ENCODE measurements around the gene PTGER3. TPM values are rescaled to one million over a fixed set of nuclear protein-coding genes. Genes with fewer than 3 reads are reported as not detected.

PTGER3 gene
- polyA plus RNA-seq, 3 donors, result 0.29 TPM; not detected in 2

- TF ChIP-seq CTCF (IDR thresholded peaks at IDR 0.05), result no peak
- Histone ChIP-seq H3K79me2 (ENCODE audit: insufficient read depth, low read length) (no peaks in the 10 kb centered on the region), H3K27me3 (ENCODE audit: control insufficient read depth in 2 of 2, insufficient read depth in 2 of 2, low read length in 2 of 2) (peaks cover 5 to 22% of the 10 kb centered on the region in 2 donors), H2AFZ (ENCODE audit: insufficient read depth, low read depth, low read length, poor library complexity, severe bottlenecking) (no peak overlapping the region), H3K4me2 (replicated peaks; ENCODE audit: extremely low read depth, low read length, poor library complexity, severe bottlenecking) (no peak overlapping the region), H3K36me3 (replicated peaks in 1 of 2; ENCODE audit: control insufficient read depth in 1 of 2, insufficient read depth in 2 of 2, low read length in 2 of 2) (peaks cover 10 to 31% of the 10 kb centered on the region in 2 donors), H3K27ac (ENCODE audit: low read depth in 1 of 2, low read length in 2 of 2) (no peak overlapping the region), H3K4me3 (replicated peaks in 1 of 3; ENCODE audit: low read depth in 2 of 3, low read length in 3 of 3) (no peak overlapping the region), H3K9me3 (replicated peaks in 1 of 2; ENCODE audit: control insufficient read depth in 1 of 2, insufficient read depth in 1 of 2, low read length in 2 of 2) (no peaks in the 10 kb centered on the region), H3K4me1 (ENCODE audit: control insufficient read depth in 1 of 2, insufficient read depth in 2 of 2, low read length in 2 of 2) (no peaks in the 10 kb centered on the region), H4K20me1 (ENCODE audit: insufficient read depth, low read length) (no peaks in the 10 kb centered on the region), H3K9ac (ENCODE audit: insufficient read depth, low read length, poor library complexity, severe bottlenecking) (no peak overlapping the region)
- peaks cover 6 to 23% (median 7%) of the 10 kb centered on the region in 3 donors for H3K27me3 Mint-ChIP-seq (ENCODE audit: low read depth in 3 of 3)
- DNase-seq, result no peak
- no peak overlapping the region for H3K27ac Mint-ChIP-seq
- WGBS (ENCODE audit: insufficient coverage), result 87% methylated on average over 13 of the region's 15 CpGs
- peaks cover 13 to 16% of the 10 kb centered on the region in 2 donors for H3K36me3 Mint-ChIP-seq
- intact Hi-C loops (cut with micrococcal nuclease), result no loop called here
- no peak overlapping the region for H3K4me3 Mint-ChIP-seq
- H3K9me3 Mint-ChIP-seq, result no peaks in the 10 kb centered on the region
- no peaks in the 10 kb centered on the region for H3K4me1 Mint-ChIP-seq
Observed at GRCh38 chr1:71054281-71054731, 6.7 kb upstream of the PTGER3 start.

GRCh38 chr1:71053758-71054157 is 6.1 kb upstream of the PTGER3 start:
- Histone ChIP-seq H3K9ac (ENCODE audit: insufficient read depth, low read length, poor library complexity, severe bottlenecking) (no peak overlapping the region), H3K4me3 (replicated peaks in 1 of 3; ENCODE audit: low read depth in 2 of 3, low read length in 3 of 3) (no peak overlapping the region), H3K27ac (ENCODE audit: low read depth in 1 of 2, low read length in 2 of 2) (no peak overlapping the region), H3K4me1 (ENCODE audit: control insufficient read depth in 1 of 2, insufficient read depth in 2 of 2, low read length in 2 of 2) (no peaks in the 10 kb centered on the region), H4K20me1 (ENCODE audit: insufficient read depth, low read length) (no peaks in the 10 kb centered on the region), H3K79me2 (ENCODE audit: insufficient read depth, low read length) (no peaks in the 10 kb centered on the region), H3K9me3 (replicated peaks in 1 of 2; ENCODE audit: control insufficient read depth in 1 of 2, insufficient read depth in 1 of 2, low read length in 2 of 2) (no peaks in the 10 kb centered on the region), H3K4me2 (replicated peaks; ENCODE audit: extremely low read depth, low read length, poor library complexity, severe bottlenecking) (no peak overlapping the region), H3K36me3 (replicated peaks in 1 of 2; ENCODE audit: control insufficient read depth in 1 of 2, insufficient read depth in 2 of 2, low read length in 2 of 2) (peaks cover 4 to 26% of the 10 kb centered on the region in 2 donors), H3K27me3 (ENCODE audit: control insufficient read depth in 2 of 2, insufficient read depth in 2 of 2, low read length in 2 of 2) (peaks cover 8 to 28% of the 10 kb centered on the region in 2 donors), H2AFZ (ENCODE audit: insufficient read depth, low read depth, low read length, poor library complexity, severe bottlenecking) (no peak overlapping the region)
- no peak overlapping the region for H3K4me3 Mint-ChIP-seq
- no peaks in the 10 kb centered on the region for H3K9me3 Mint-ChIP-seq
- H3K36me3 Mint-ChIP-seq, result peaks cover 7 to 10% of the 10 kb centered on the region in 2 donors
- TF ChIP-seq CTCF (IDR thresholded peaks at IDR 0.05), result no peak
- H3K27me3 Mint-ChIP-seq (ENCODE audit: low read depth in 3 of 3), result peaks cover 12 to 28% (median 12%) of the 10 kb centered on the region in 3 donors
- intact Hi-C loops (cut with micrococcal nuclease), result no loop called here
- DNase-seq, result no peak
- whole genome bisulfite sequencing (ENCODE audit: insufficient coverage), result 74% methylated on average over 6 of the region's 7 CpGs
- H3K4me1 Mint-ChIP-seq, result no peaks in the 10 kb centered on the region
- H3K27ac Mint-ChIP-seq, result no peak overlapping the region

Data from CD14-positive monocyte (primary cell).